DOHH2 (cell line): ENCODE measurements around the gene ABTB2.

ENCODE experiments used
- CTCF ChIP-seq: fragments of 200-600 bp; sonication (generic); IDR thresholded peaks from one replicate; pipeline ENCODE4 v1.5.1; 2014; ENCODE audit warnings: antibody characterized with exemption, mild to moderate bottlenecking, low read depth, low read length; ENCODE audit not compliant: poor library complexity, severe bottlenecking
- EZH2phosphoT487 ChIP-seq: fragments of 200-600 bp; sonication (generic); IDR thresholded peaks from 2 replicates; pipeline ENCODE4 v1.6.1; 2017; ENCODE audit warnings: borderline replicate concordance, mild to moderate bottlenecking, antibody characterized with exemption, low read length, moderate library complexity, mixed read lengths

GRCh38 chr11:34205326-34206035 lies 152.3 kb downstream of the ABTB2 start:
- TF ChIP-seq EZH2phosphoT487 (no peak), CTCF (no peak)
